Measurements from ENCODE around the gene SARM1. TPM values are rescaled to one million over a fixed set of nuclear protein-coding genes. Genes with fewer than 3 reads are reported as not detected.
A peak's percentile ranks its signal among the peaks of the same experiment; 100 is the strongest.

The SARM1 gene
- total RNA-seq, 6 donors from 2014 or later: 10.3 to 33.5 (median 13.9) TPM

GRCh38 chr17:28412099-28412498 is 40.6 kb downstream of the SARM1 start:
- 79 to 80% methylated on average over 3 of the region's 3 CpGs for WGBS, 2 donors
- Histone ChIP-seq H3K27ac (no peak overlapping the region), H3K4me1 (peaks cover 0 to 5% (median 3%) of the 10 kb centered on the region in 4 donors), H3K27me3 (no peaks in the 10 kb centered on the region), H3K36me3 (no peaks in the 10 kb centered on the region), H3K9me3 (no peaks in the 10 kb centered on the region), H3K4me3 (no peak overlapping the region)
- DNase-seq (no peak), ATAC-seq (ENCODE audit: low FRiP score in 2 of 2) (no peak)
- TF ChIP-seq POLR2A (IDR thresholded peaks at IDR 0.05) (no peak), POLR2AphosphoS5 (IDR thresholded peaks at IDR 0.05) (no peak), CTCF (IDR thresholded peaks at IDR 0.05) (no peak), EP300 (IDR thresholded peaks at IDR 0.05) (no peak)

GRCh38 chr17:28413804-28414203 is 42.3 kb downstream of the SARM1 start:
- peaks cover 0 to 6% (median 4%) of the 10 kb centered on the region in 4 donors for H3K4me1 ChIP-seq
- no peaks in the 10 kb centered on the region for H3K9me3 ChIP-seq
- DNase-seq: no peak
- H3K36me3 ChIP-seq: no peaks in the 10 kb centered on the region
- TF ChIP-seq POLR2A (IDR thresholded peaks at IDR 0.05) (no peak), CTCF (IDR thresholded peaks at IDR 0.05) (no peak), POLR2AphosphoS5 (IDR thresholded peaks at IDR 0.05) (no peak), EP300 (IDR thresholded peaks at IDR 0.05) (no peak)
- no peak overlapping the region for H3K4me3 ChIP-seq
- 67 to 68% methylated on average over 4 to 7 of the region's 7 CpGs for WGBS, 2 donors
- no peaks in the 10 kb centered on the region for H3K27me3 ChIP-seq
- no peak overlapping the region for H3K27ac ChIP-seq
- ATAC-seq (ENCODE audit: low FRiP score in 2 of 2): no peak

- WGBS, 2 donors: 84 to 97% methylated on average over 2 to 3 of the region's 3 CpGs
- Histone ChIP-seq H3K4me3 (no peak overlapping the region), H3K9me3 (no peaks in the 10 kb centered on the region), H3K27ac (no peak overlapping the region), H3K36me3 (no peaks in the 10 kb centered on the region), H3K4me1 (peaks cover 0 to 6% (median 4%) of the 10 kb centered on the region in 4 donors), H3K27me3 (no peaks in the 10 kb centered on the region)
- TF ChIP-seq POLR2AphosphoS5 (IDR thresholded peaks at IDR 0.05) (no peak), EP300 (IDR thresholded peaks at IDR 0.05) (no peak), CTCF (IDR thresholded peaks at IDR 0.05) (no peak), POLR2A (IDR thresholded peaks at IDR 0.05) (no peak)
- DNase-seq: no peak
- ATAC-seq (ENCODE audit: low FRiP score in 2 of 2): no peak
Measured at GRCh38 chr17:28415886-28416285, 44.4 kb downstream of the SARM1 start.

- 20 to 21% methylated on average over 12 to 13 of the region's 13 CpGs for WGBS, 2 donors
- no peak for TF ChIP-seq POLR2AphosphoS5 (IDR thresholded peaks at IDR 0.05)
- peak; percentile 45 to 55 (median 52) for TF ChIP-seq CTCF (IDR thresholded peaks at IDR 0.05)
- no peaks in the 10 kb centered on the region for H3K36me3 ChIP-seq
- ATAC-seq (ENCODE audit: low FRiP score in 2 of 2): peak; percentile 75 to 84
- DNase-seq: peak in 1 of 2 donors; percentile 67
- H3K4me3 ChIP-seq: no peak overlapping the region
- H3K4me1 ChIP-seq: peaks cover 0 to 6% (median 4%) of the 10 kb centered on the region in 4 donors
- no peaks in the 10 kb centered on the region for H3K9me3 ChIP-seq
- H3K27ac ChIP-seq: no peak overlapping the region
- H3K27me3 ChIP-seq: no peaks in the 10 kb centered on the region
Measured at GRCh38 chr17:28416703-28417311, 45.3 kb downstream of the SARM1 start.

GRCh38 chr17:28421787-28422305 is 50.4 kb downstream of the SARM1 start:
- TF ChIP-seq CTCF (IDR thresholded peaks at IDR 0.05) (no peak), POLR2A (IDR thresholded peaks at IDR 0.05) (no peak), EP300 (IDR thresholded peaks at IDR 0.05) (no peak), POLR2AphosphoS5 (IDR thresholded peaks at IDR 0.05) (peak in 1 of 2 donors; percentile 12)
- DNase-seq: peak in 1 of 2 donors; percentile 65
- WGBS, 2 donors: 58 to 61% methylated on average over 7 of the region's 7 CpGs
- Histone ChIP-seq H3K4me1 (peaks cover 0 to 6% (median 3%) of the 10 kb centered on the region in 4 donors), H3K4me3 (no peak overlapping the region), H3K36me3 (no peaks in the 10 kb centered on the region), H3K27me3 (no peaks in the 10 kb centered on the region), H3K9me3 (no peaks in the 10 kb centered on the region), H3K27ac (no peak overlapping the region)
- no peak for ATAC-seq (ENCODE audit: low FRiP score in 2 of 2)
